HepG2 (cell line): ENCODE results near the gene PLVAP. TPM values are rescaled to one million over a fixed set of nuclear protein-coding genes. Genes with fewer than 3 reads are reported as not detected.

Source experiments
- ARHGAP35 ChIP-seq: sonication (generic); formaldehyde crosslinking; IDR thresholded peaks from 2 replicates; pipeline ENCODE4 v1.9.0; 2022; ENCODE audit warnings: mild to moderate bottlenecking, inconsistent platforms, moderate library complexity, missing genetic modification reagents, borderline replicate concordance
- CCDC6 ChIP-seq: sonication (generic); formaldehyde crosslinking; IDR thresholded peaks from 2 replicates; pipeline ENCODE4 v1.8.1; 2022; ENCODE audit warnings: mild to moderate bottlenecking, missing genetic modification reagents, moderate library complexity
- EP300 ChIP-seq, 3 experiments: sonication (generic) in 1 of 3; formaldehyde crosslinking in 1 of 3; IDR thresholded peaks; 2 replicates each; pipeline versions ENCODE4 v1.5.1 to v1.6.1; 2011 to 2020; ENCODE audit warnings: low read depth in 2 of 3, low read length in 2 of 3, borderline replicate concordance in 1 of 3, improper control_type of control experiment in 1 of 3, mild to moderate bottlenecking in 1 of 3, missing genetic modification reagents in 1 of 3, moderate library complexity in 1 of 3
- FLYWCH1 ChIP-seq: sonication (generic); formaldehyde crosslinking; IDR thresholded peaks from 2 replicates; pipeline ENCODE4 v1.8.1; 2023; ENCODE audit warnings: mild to moderate bottlenecking, missing genetic modification reagents
- GATA4 ChIP-seq: sonication (generic); IDR thresholded peaks from 2 replicates; pipeline ENCODE4 v1.6.1; 2016; ENCODE audit warnings: antibody characterized with exemption, low read depth, borderline replicate concordance
- GATAD1 ChIP-seq: IDR thresholded peaks from 2 replicates; pipeline ENCODE4 v1.6.1; 2016; ENCODE audit warnings: missing genetic modification reagents, missing compliant biosample characterization
- GZF1 ChIP-seq: sonication (generic); formaldehyde crosslinking; IDR thresholded peaks from 2 replicates; pipeline ENCODE4 v1.5.1; 2020; ENCODE audit warnings: mild to moderate bottlenecking, missing genetic modification reagents
- JUNB ChIP-seq: sonication (generic); formaldehyde crosslinking; IDR thresholded peaks from 2 replicates; pipeline ENCODE4 v1.8.0; 2022; ENCODE audit warnings: missing genetic modification reagents, mild to moderate bottlenecking, borderline replicate concordance
- MAZ ChIP-seq, 2 experiments: sonication (generic) in 1 of 2; formaldehyde crosslinking in 1 of 2; IDR thresholded peaks; 2 replicates each; pipeline versions ENCODE4 v1.5.0 to v1.6.1; 2012 to 2020; ENCODE audit warnings: low read depth in 2 of 2, mild to moderate bottlenecking in 2 of 2, borderline replicate concordance in 1 of 2, improper control_type of control experiment in 1 of 2, low read length in 1 of 2, missing genetic modification reagents in 1 of 2, moderate library complexity in 1 of 2
- MTA1 ChIP-seq: sonication (generic); formaldehyde crosslinking; IDR thresholded peaks from 2 replicates; pipeline ENCODE4 v1.4.0; 2020; ENCODE audit warnings: missing genetic modification reagents, mild to moderate bottlenecking, borderline replicate concordance
- NRL ChIP-seq: sonication (generic); formaldehyde crosslinking; IDR thresholded peaks from 2 replicates; pipeline ENCODE4 v1.5.0; 2020; ENCODE audit warnings: missing genetic modification reagents, mild to moderate bottlenecking, moderate library complexity, borderline replicate concordance
- SALL1 ChIP-seq: sonication (generic); formaldehyde crosslinking; IDR thresholded peaks from 2 replicates; pipeline ENCODE4 v1.8.0; 2022; ENCODE audit warnings: mild to moderate bottlenecking, missing genetic modification reagents
- SATB2 ChIP-seq: sonication (generic); formaldehyde crosslinking; IDR thresholded peaks from 2 replicates; pipeline ENCODE4 v1.5.0; 2020; ENCODE audit warnings: missing genetic modification reagents
- SRF ChIP-seq: IDR thresholded peaks from 2 replicates; pipeline ENCODE4 v1.6.1; 2011; ENCODE audit warnings: mild to moderate bottlenecking, low read depth, low read length, moderate library complexity
- XRCC5 ChIP-seq: fragments of 200-400 bp; formaldehyde crosslinking; optimal IDR thresholded peaks from 2 replicates; pipeline ENCODE3; 2017; ENCODE audit warnings: mild to moderate bottlenecking, low read length
- ZNF788 ChIP-seq: sonication (generic); formaldehyde crosslinking; IDR thresholded peaks from 2 replicates; pipeline ENCODE4 v1.5.0; 2020; ENCODE audit warnings: mild to moderate bottlenecking, missing genetic modification reagents, borderline replicate concordance
- ZNF816 ChIP-seq: sonication (generic); formaldehyde crosslinking; IDR thresholded peaks from 2 replicates; pipeline ENCODE4 v1.8.0; 2022; ENCODE audit warnings: missing genetic modification reagents, mild to moderate bottlenecking, borderline replicate concordance
- ZNF878 ChIP-seq: sonication (generic); formaldehyde crosslinking; IDR thresholded peaks from 2 replicates; pipeline ENCODE4 v1.8.1; 2023; ENCODE audit warnings: mild to moderate bottlenecking, missing genetic modification reagents, moderate library complexity
- ZNF891 ChIP-seq: sonication (generic); formaldehyde crosslinking; IDR thresholded peaks from 2 replicates; pipeline ENCODE4 v1.5.0; 2020; ENCODE audit warnings: mild to moderate bottlenecking, missing genetic modification reagents
- ZSCAN30 ChIP-seq: sonication (generic); formaldehyde crosslinking; IDR thresholded peaks from 2 replicates; pipeline ENCODE4 v1.5.0; 2020; ENCODE audit warnings: mild to moderate bottlenecking, missing genetic modification reagents
- polyA plus RNA-seq, 8 experiments: library from polyadenylated mRNA; depleted of rRNA in 3 of 8; stranded (reverse) in 7 of 8; unstranded in 1 of 8; fragments of >200 nt; fragmentation: Illumina TruSeq in 4 of 8; extraction: Trizol in 4 of 8; gene quantifications; 2 replicates each; pipeline versions ENCODE4 v1.2.1 to v1.2.3, GENCODE V29; 2011 to 2016; ENCODE audit warnings: low read depth in 4 of 8, missing spikeins in 1 of 8, mixed read lengths in 1 of 8; ENCODE audit not compliant: insufficient read depth in 1 of 8
- total RNA-seq, 5 experiments: library from RNA; depleted of rRNA; stranded (reverse); fragments of >200 nt; fragmentation: Illumina TruSeq; extraction: Trizol; gene quantifications; 2 replicates each; pipeline ENCODE4 v1.2.3, GENCODE V29; 2016; ENCODE audit warnings: low read depth in 1 of 5
- TF ChIP-seq, protein P1 (sequence below): sonication (generic); formaldehyde crosslinking; IDR thresholded peaks from 2 replicates; pipeline ENCODE4 v1.4.0; 2020; ENCODE audit warnings: missing genetic modification reagents, borderline replicate concordance
- TF ChIP-seq, protein P2 (sequence below): sonication (generic); formaldehyde crosslinking; IDR thresholded peaks from 2 replicates; pipeline ENCODE4 v1.5.1; 2020; ENCODE audit warnings: mild to moderate bottlenecking, missing genetic modification reagents

The PLVAP gene
- total and polyA plus RNA-seq, 2 of the 13 experiments (the other 11 are each of a cell fraction or from before 2014, with no cell fraction given), result 0.26 TPM; not detected in 1

DNA sequence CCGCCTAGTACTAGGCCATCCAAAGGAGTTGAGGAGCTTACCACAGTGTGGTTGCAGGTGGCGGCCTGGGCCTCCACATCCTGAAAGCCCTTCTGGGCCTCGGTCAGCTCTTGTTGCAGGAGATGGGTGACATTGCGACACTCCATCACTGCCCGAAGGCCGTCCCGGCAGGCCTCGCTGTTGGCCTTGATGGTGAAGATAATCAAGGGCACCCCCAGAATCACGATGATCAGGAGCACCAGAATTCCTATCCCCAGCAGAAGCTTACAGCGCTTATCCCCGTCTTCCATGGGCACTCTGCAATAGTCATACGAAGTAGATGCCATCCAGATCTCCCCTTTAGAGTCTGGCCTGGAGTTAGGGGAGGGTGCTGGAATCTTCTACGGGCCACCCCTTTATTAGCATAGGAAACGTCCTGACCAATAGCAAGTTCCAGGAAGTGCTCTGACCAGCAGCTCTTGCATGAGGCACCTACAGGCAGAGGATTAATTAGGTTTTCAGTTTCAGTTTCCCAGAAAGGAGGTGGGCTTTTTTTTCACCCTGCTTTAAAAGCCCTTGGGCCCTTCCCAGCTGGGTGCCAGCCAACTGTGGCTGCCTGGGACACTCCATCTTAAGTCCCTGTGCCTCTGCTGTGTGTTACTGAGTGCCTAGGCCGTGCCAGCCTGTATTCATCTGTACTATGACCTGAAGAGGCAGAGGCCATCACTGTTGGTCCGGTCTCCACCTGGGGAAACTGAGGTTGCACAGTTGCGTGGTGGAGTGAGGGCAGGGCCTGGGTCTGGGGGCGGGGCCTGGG is 28.3 kb upstream of the PLVAP start, which contains the start of gene BST2 (continued):
- TF ChIP-seq ZNF788, result peak; percentile 73; the same call in 1 of the 2 replicates
- no peak for TF ChIP-seq MAZ (IDR thresholded peaks at IDR 0.05; ENCODE audit: borderline replicate concordance, low read depth, low read length)
- peak; percentile 57; the same call in 1 of the 2 replicates for TF ChIP-seq MAZ (CRISPR knock-in tag; IDR thresholded peaks at IDR 0.05; ENCODE audit: low read depth)
- peak; percentile 72; the same call in 1 of the 2 replicates for TF ChIP-seq ZNF878 (CRISPR knock-in tag)
- TF ChIP-seq XRCC5, result peak; percentile 59
- TF ChIP-seq MTA1 (CRISPR knock-in tag), result no peak
- 0 out of 2 replicates have a peak, but pooled peaks have one; percentile 71 for TF ChIP-seq ZNF816 (CRISPR knock-in tag)
- no peak for TF ChIP-seq FLYWCH1 (CRISPR knock-in tag)
- peak; percentile 15; the same call in 1 of the 2 replicates for TF ChIP-seq GATAD1 (CRISPR knock-in tag)
- no peak for TF ChIP-seq GZF1 (CRISPR knock-in tag)
- peak; percentile 85; the same call in 1 of the 2 replicates for TF ChIP-seq ZNF891 (CRISPR knock-in tag)
- TF ChIP-seq ARHGAP35, result peak; percentile 41; the same call in 1 of the 2 replicates
- TF ChIP-seq NRL (CRISPR knock-in tag), result 0 out of 2 replicates have a peak, but pooled peaks have one; percentile 60
- 0 out of 2 replicates have a peak, but pooled peaks have one; percentile 18 for TF ChIP-seq SATB2 (CRISPR knock-in tag)
- peak; percentile 27; the same call in 1 of the 2 replicates for TF ChIP-seq SALL1
- TF ChIP-seq, protein P1, sequence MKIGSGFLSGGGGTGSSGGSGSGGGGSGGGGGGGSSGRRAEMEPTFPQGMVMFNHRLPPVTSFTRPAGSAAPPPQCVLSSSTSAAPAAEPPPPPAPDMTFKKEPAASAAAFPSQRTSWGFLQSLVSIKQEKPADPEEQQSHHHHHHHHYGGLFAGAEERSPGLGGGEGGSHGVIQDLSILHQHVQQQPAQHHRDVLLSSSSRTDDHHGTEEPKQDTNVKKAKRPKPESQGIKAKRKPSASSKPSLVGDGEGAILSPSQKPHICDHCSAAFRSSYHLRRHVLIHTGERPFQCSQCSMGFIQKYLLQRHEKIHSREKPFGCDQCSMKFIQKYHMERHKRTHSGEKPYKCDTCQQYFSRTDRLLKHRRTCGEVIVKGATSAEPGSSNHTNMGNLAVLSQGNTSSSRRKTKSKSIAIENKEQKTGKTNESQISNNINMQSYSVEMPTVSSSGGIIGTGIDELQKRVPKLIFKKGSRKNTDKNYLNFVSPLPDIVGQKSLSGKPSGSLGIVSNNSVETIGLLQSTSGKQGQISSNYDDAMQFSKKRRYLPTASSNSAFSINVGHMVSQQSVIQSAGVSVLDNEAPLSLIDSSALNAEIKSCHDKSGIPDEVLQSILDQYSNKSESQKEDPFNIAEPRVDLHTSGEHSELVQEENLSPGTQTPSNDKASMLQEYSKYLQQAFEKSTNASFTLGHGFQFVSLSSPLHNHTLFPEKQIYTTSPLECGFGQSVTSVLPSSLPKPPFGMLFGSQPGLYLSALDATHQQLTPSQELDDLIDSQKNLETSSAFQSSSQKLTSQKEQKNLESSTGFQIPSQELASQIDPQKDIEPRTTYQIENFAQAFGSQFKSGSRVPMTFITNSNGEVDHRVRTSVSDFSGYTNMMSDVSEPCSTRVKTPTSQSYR (CRISPR knock-in tag), result no peak
- no peak for TF ChIP-seq EP300 (IDR thresholded peaks at IDR 0.05; ENCODE audit: low read depth in 2 of 2, low read length in 2 of 2)
- peak; percentile 18; the same call in 1 of the 2 replicates for TF ChIP-seq EP300 (CRISPR knock-in tag; IDR thresholded peaks at IDR 0.05; ENCODE audit: borderline replicate concordance)
- TF ChIP-seq SRF, result no peak
- TF ChIP-seq JUNB (CRISPR knock-in tag), result no peak
- peak; percentile 69; the same call in 1 of the 2 replicates for TF ChIP-seq GATA4
- TF ChIP-seq CCDC6 (CRISPR knock-in tag), result peak; percentile 67; the same call in 1 of the 2 replicates
- no peak for TF ChIP-seq ZSCAN30 (CRISPR knock-in tag)
- TF ChIP-seq, protein P2, sequence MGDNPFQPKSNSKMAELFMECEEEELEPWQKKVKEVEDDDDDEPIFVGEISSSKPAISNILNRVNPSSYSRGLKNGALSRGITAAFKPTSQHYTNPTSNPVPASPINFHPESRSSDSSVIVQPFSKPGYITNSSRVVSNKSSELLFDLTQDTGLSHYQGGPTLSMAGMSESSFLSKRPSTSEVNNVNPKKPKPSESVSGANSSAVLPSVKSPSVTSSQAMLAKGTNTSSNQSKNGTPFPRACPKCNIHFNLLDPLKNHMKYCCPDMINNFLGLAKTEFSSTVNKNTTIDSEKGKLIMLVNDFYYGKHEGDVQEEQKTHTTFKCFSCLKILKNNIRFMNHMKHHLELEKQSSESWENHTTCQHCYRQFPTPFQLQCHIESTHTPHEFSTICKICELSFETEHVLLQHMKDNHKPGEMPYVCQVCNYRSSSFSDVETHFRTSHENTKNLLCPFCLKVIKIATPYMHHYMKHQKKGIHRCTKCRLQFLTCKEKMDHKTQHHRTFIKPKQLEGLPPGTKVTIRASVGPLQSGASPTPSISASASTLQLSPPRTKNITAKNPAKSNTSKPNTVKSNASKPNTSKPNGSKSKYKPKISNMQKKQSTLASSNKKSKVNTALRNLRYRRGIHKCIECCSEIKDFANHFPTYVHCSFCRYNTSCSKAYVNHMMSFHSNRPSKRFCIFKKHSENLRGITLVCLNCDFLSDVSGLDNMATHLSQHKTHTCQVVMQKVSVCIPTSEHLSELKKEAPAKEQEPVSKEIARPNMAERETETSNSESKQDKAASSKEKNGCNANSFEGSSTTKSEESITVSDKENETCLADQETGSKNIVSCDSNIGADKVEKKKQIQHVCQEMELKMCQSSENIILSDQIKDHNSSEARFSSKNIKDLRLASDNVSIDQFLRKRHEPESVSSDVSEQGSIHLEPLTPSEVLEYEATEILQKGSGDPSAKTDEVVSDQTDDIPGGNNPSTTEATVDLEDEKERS (CRISPR knock-in tag), result peak; percentile 38; the same call in 1 of the 2 replicates
